Measurements from ENCODE around the gene TCEAL7. TPM values are rescaled to one million over a fixed set of nuclear protein-coding genes. Genes with fewer than 3 reads are reported as not detected.

TCEAL7 gene, protein sequence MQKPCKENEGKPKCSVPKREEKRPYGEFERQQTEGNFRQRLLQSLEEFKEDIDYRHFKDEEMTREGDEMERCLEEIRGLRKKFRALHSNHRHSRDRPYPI
- total RNA-seq (2012; rRNA removed) (6.5 and 16.1 TPM in 2 replicates), polyA plus RNA-seq (2012; rRNA removed) (12.1 and 15.4 TPM in 2 replicates), Bru-seq, nascent RNA (percentile 36 among the genes with signal in this experiment), BruChase-seq, experiment 1, labeled RNA remaining after a 6-hour chase (percentile 49 among the genes with signal in this experiment), BruChase-seq, experiment 2, labeled RNA remaining after a 2-hour chase (percentile 46 among the genes with signal in this experiment)
- polyA plus RNA-seq (2012; cell fraction: cytosol; rRNA removed): 2.1 and 2.2 TPM in 2 replicates
- 0.55 and 4.6 TPM in 2 replicates for polyA plus RNA-seq (2012; cell fraction: nucleus; rRNA removed; ENCODE audit: low replicate concordance)
- long read RNA-seq, transcript TCEAL7-201 (3 exons, 1,177 nt): major isoform, 7 of 7 reads
- long read RNA-seq, partial matches to known transcripts: 0 of 7 reads
- long read RNA-seq, other reads (novel, unspliced or antisense): 0 of 7 reads

DNA sequence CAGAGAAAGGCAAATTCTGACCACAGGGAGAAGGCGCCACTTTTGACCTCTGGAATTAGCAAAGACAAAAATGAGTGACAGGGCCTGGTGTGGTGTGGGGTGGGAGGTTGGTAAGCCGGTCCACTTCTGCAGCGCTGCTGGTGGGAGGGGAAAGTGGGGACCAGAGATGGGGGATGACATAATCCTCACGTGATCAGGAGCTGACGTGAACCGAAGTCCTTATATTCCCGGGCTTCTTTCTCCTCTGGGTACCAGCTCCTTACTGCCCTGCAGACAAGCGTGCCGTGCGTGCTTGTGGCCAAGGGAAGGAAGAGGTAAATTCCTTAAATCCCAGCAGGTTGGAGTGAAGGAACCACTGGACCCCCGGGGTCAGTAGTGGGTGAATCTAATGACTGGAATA lies at the start of gene TCEAL7:
TSS of gene TCEAL7 (plus strand) at position 249 of the 400 bp plus-strand sequence. CDS start 1,165 bp downstream, outside the sequence.
- TF ChIP-seq, protein P1, sequence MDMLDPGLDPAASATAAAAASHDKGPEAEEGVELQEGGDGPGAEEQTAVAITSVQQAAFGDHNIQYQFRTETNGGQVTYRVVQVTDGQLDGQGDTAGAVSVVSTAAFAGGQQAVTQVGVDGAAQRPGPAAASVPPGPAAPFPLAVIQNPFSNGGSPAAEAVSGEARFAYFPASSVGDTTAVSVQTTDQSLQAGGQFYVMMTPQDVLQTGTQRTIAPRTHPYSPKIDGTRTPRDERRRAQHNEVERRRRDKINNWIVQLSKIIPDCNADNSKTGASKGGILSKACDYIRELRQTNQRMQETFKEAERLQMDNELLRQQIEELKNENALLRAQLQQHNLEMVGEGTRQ (IDR thresholded peaks at IDR 0.05; ENCODE audit: low read depth, low read length): peak; percentile 73; the same call in 1 of the 2 replicates
- TF ChIP-seq, protein P2, sequence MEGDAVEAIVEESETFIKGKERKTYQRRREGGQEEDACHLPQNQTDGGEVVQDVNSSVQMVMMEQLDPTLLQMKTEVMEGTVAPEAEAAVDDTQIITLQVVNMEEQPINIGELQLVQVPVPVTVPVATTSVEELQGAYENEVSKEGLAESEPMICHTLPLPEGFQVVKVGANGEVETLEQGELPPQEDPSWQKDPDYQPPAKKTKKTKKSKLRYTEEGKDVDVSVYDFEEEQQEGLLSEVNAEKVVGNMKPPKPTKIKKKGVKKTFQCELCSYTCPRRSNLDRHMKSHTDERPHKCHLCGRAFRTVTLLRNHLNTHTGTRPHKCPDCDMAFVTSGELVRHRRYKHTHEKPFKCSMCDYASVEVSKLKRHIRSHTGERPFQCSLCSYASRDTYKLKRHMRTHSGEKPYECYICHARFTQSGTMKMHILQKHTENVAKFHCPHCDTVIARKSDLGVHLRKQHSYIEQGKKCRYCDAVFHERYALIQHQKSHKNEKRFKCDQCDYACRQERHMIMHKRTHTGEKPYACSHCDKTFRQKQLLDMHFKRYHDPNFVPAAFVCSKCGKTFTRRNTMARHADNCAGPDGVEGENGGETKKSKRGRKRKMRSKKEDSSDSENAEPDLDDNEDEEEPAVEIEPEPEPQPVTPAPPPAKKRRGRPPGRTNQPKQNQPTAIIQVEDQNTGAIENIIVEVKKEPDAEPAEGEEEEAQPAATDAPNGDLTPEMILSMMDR (conservative IDR thresholded peaks at IDR 0.05; ENCODE audit: low read depth, low read length): no peak
- Histone ChIP-seq H3K36me3 (ENCODE audit: control insufficient read depth, insufficient read depth, low read length) (no peaks in the 10 kb centered on the region), H3K9ac (ENCODE audit: low read depth, low read length) (peak within 1 kb of the TSS; percentile 47), H4K8ac (ENCODE audit: low read depth in 2 of 2, low read length in 2 of 2) (peak within 1 kb of the TSS; percentile 89 to 98), H2AFZ (replicated peaks; ENCODE audit: low read length, poor library complexity) (peak within 1 kb of the TSS; percentile 87), H3K27ac (ENCODE audit: insufficient read depth, low read length) (peak within 1 kb of the TSS; percentile 49), H2AK9ac (replicated peaks; ENCODE audit: low read depth, low read length, poor library complexity) (peak within 1 kb of the TSS; percentile 31), H2BK15ac (ENCODE audit: low read depth, low read length) (no peak within 1 kb of the TSS), H2AK5ac (ENCODE audit: low read depth, low read length) (no peak within 1 kb of the TSS), H3K27me3 (ENCODE audit: control insufficient read depth, insufficient read depth, low read length) (peaks cover 2% of the 10 kb centered on the region; the same call in 1 of the 2 replicates), H3K79me1 (ENCODE audit: low read depth in 1 of 2, low read length in 2 of 2) (peaks cover 0 to 4% of the 10 kb centered on the region in 2 experiments; a peak in 1 of 4 replicates), H3K4ac (ENCODE audit: low read depth, low read length) (peak within 1 kb of the TSS; percentile 71), H4K91ac (ENCODE audit: insufficient read depth, low read depth, low read length) (peak within 1 kb of the TSS; percentile 33; the same call in 1 of the 2 replicates), H3K4me1 (ENCODE audit: control insufficient read depth, insufficient read depth, low read length) (no peaks in the 10 kb centered on the region), H3K9me3 (ENCODE audit: control insufficient read depth, insufficient read depth, low read length) (no peaks in the 10 kb centered on the region), H4K5ac (ENCODE audit: low read depth, low read length) (peak within 1 kb of the TSS; percentile 14; the same call in 1 of the 2 replicates), H3K9me1 (ENCODE audit: insufficient read depth, low read length) (no peaks in the 10 kb centered on the region), H4K20me1 (ENCODE audit: insufficient read depth, low read length) (no peaks in the 10 kb centered on the region), H2BK5ac (ENCODE audit: low read depth, low read length, poor library complexity, severe bottlenecking) (no peak within 1 kb of the TSS), H2BK20ac (ENCODE audit: low read depth, low read length) (no peak within 1 kb of the TSS), H3K56ac (ENCODE audit: extremely low read depth, insufficient read depth, low read length) (peak within 1 kb of the TSS; percentile 19; the same call in 1 of the 2 replicates), H3K18ac (ENCODE audit: low read depth, low read length) (no peak within 1 kb of the TSS; the same call in 1 of the 2 replicates), H3K14ac (replicated peaks; ENCODE audit: low read depth, low read length) (peak within 1 kb of the TSS; percentile 37; the same call in 1 of the 2 replicates), H2BK120ac (ENCODE audit: low read depth, low read length) (peak within 1 kb of the TSS; percentile 34), H3K4me2 (ENCODE audit: low read depth, low read length) (peak within 1 kb of the TSS; percentile 86), H3K23ac (ENCODE audit: low read depth, low read length) (peak within 1 kb of the TSS; percentile 33; the same call in 1 of the 2 replicates), H3K4me3 (ENCODE audit: insufficient read depth, low read depth, low read length) (peak within 1 kb of the TSS; percentile 49)
- CTCF ChIA-PET: interaction anchor here (1.3 kb wide), 1 partner anchor 18 kb away, joined by 3 read pairs; no protein-coding TSS in a partner anchor
- POLR2A ChIA-PET (ENCODE audit: unreplicated experiment): no interaction called here
- dilution Hi-C loops (cut with HindIII; ENCODE audit: low sequenced_read_pairs, unreplicated experiment) (no loop called here), intact Hi-C loops (cut with micrococcal nuclease) (no loop called here), in situ Hi-C loops (cut with MboI; ENCODE audit: low sequenced_read_pairs) (no loop called here)
- BruUV-seq (replicated peaks): no TSS peak
- WGBS, 2 experiments (ENCODE audit: extremely low coverage in 2 of 2, insufficient read length in 1 of 2): no CpG with 5 or more reads among the region's 11 CpGs
- DNase-seq (peak; percentile 46), ATAC-seq (ENCODE audit: low read depth) (peak; percentile 72)

Measured in IMR-90 (cell line).